Astrocyte (in vitro differentiated cells and primary cell): ENCODE measurements around the gene DIAPH3. TPM values are rescaled to one million over a fixed set of nuclear protein-coding genes. Genes with fewer than 3 reads are reported as not detected.

Experiments used
- DNase-seq: peaks from one replicate; pipeline ENCODE4 v3.0.0-alpha.2; 2010; ENCODE audit warnings: low read depth
- FAIRE-seq: peaks from 2 replicates; lab custom pipeline; 2011; peaks lifted over from hg19 to GRCh38; lab: Jason Lieb, UNC
- H2AFZ ChIP-seq: 2 replicates; pipeline ENCODE4 v1.6.0; 2012; ENCODE audit warnings: low read depth, low read length, inconsistent platforms
- H3K27ac ChIP-seq: 2 replicates; pipeline ENCODE4 v1.5.1; 2011; ENCODE audit warnings: low read depth, low read length, inconsistent platforms
- H3K27me3 ChIP-seq: 2 replicates; pipeline ENCODE4 v1.6.0; 2011; ENCODE audit warnings: low read length, inconsistent platforms; ENCODE audit not compliant: insufficient read depth
- H3K36me3 ChIP-seq: 2 replicates; pipeline ENCODE4 v1.5.1; 2011; ENCODE audit warnings: low read length, inconsistent platforms; ENCODE audit not compliant: insufficient read depth
- H3K4me1 ChIP-seq: 2 replicates; pipeline ENCODE4 v1.5.1; 2011; ENCODE audit warnings: low read length, inconsistent platforms; ENCODE audit not compliant: insufficient read depth
- H3K4me2 ChIP-seq: 2 replicates; pipeline ENCODE4 v1.6.0; 2012; ENCODE audit warnings: low read length, inconsistent platforms
- H3K4me3 ChIP-seq: 2 replicates; pipeline ENCODE4 v1.5.1; 2011; ENCODE audit warnings: low read depth, mild to moderate bottlenecking, low read length, inconsistent platforms; ENCODE audit not compliant: insufficient read depth
- H3K79me2 ChIP-seq: 2 replicates; pipeline ENCODE4 v1.6.0; 2012; ENCODE audit warnings: mild to moderate bottlenecking, low read length, inconsistent platforms; ENCODE audit not compliant: insufficient read depth
- H3K9ac ChIP-seq: 2 replicates; pipeline ENCODE4 v1.6.0; 2012; ENCODE audit warnings: mild to moderate bottlenecking, low read length, inconsistent platforms
- H3K9me3 ChIP-seq: 2 replicates; pipeline ENCODE4 v1.5.1; 2012; ENCODE audit warnings: low read depth, mild to moderate bottlenecking, low read length, inconsistent platforms; ENCODE audit not compliant: insufficient read depth
- H4K20me1 ChIP-seq: 2 replicates; pipeline ENCODE4 v1.6.0; 2012; ENCODE audit warnings: low read length, inconsistent platforms; ENCODE audit not compliant: insufficient read depth
- H3K27ac Mint-ChIP-seq: one replicate; pipeline ENCODE4 v1.8.0; 2021; ENCODE audit warnings: mild to moderate bottlenecking, mixed read lengths; ENCODE audit not compliant: unreplicated experiment
- H3K27me3 Mint-ChIP-seq: one replicate; pipeline ENCODE4 v1.8.0; 2021; ENCODE audit warnings: low read depth, mixed read lengths; ENCODE audit not compliant: unreplicated experiment
- H3K36me3 Mint-ChIP-seq: one replicate; pipeline ENCODE4 v1.8.0; 2021; ENCODE audit warnings: low read depth, mixed read lengths; ENCODE audit not compliant: unreplicated experiment
- H3K4me1 Mint-ChIP-seq: one replicate; pipeline ENCODE4 v1.8.0; 2021; ENCODE audit warnings: low read depth, mixed read lengths; ENCODE audit not compliant: unreplicated experiment
- H3K4me3 Mint-ChIP-seq: one replicate; pipeline ENCODE4 v1.8.0; 2021; ENCODE audit warnings: mild to moderate bottlenecking, moderate library complexity, mixed read lengths; ENCODE audit not compliant: unreplicated experiment
- H3K9me3 Mint-ChIP-seq: one replicate; pipeline ENCODE4 v1.8.0; 2021; ENCODE audit warnings: mild to moderate bottlenecking, mixed read lengths; ENCODE audit not compliant: unreplicated experiment
- EZH2 ChIP-seq: IDR thresholded peaks from 2 replicates; pipeline ENCODE4 v1.6.1; 2012; ENCODE audit warnings: mild to moderate bottlenecking, low read length, inconsistent platforms; ENCODE audit not compliant: insufficient read depth
- total RNA-seq: library from RNA; stranded (reverse); gene quantifications from 2 replicates; pipeline ENCODE4 v1.2.1, GENCODE V29; 2021
- TF ChIP-seq, protein P1 (sequence below): IDR thresholded peaks from 2 replicates; pipeline ENCODE4 v1.5.1; 2011; ENCODE audit warnings: low read depth, mild to moderate bottlenecking, inconsistent platforms, low read length, moderate library complexity; ENCODE audit not compliant: insufficient read depth

DIAPH3 gene
- total RNA-seq, 1 donor from 2014 or later = 19.0 TPM

DNA sequence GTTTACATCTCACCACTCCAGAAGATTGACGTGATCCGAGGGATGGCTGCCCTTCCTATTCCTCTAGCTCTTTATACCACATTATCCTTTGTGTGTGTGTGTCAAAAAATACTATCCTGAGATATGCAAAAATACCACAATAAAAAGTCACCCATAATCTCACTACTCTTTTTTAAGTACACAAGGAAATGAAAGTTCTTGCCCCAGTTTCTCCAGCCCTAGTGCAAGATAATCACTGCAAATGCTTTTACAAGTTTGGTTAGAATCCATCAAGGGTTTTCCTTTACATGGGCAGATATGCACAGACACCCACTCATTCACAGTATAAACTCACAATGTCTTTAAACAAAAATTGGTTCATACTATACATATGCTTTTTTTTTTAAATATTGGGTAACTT lies 89.3 kb downstream of the DIAPH3 start:
- no peaks in the 10 kb centered on the region for H3K9me3 Mint-ChIP-seq
- no peak overlapping the region for H3K9ac ChIP-seq
- no peak overlapping the region for H2AFZ ChIP-seq
- H3K4me1 Mint-ChIP-seq = peaks cover 4% of the 10 kb centered on the region
- no peak for TF ChIP-seq EZH2
- H3K4me3 ChIP-seq = no peak overlapping the region
- no peaks in the 10 kb centered on the region for H3K4me1 ChIP-seq
- H3K27ac Mint-ChIP-seq = no peak overlapping the region
- no peaks in the 10 kb centered on the region for H4K20me1 ChIP-seq
- no peak for DNase-seq
- peaks cover 2% of the 10 kb centered on the region for H3K36me3 Mint-ChIP-seq
- no peaks in the 10 kb centered on the region for H3K27me3 Mint-ChIP-seq
- peaks cover 25% of the 10 kb centered on the region for H3K79me2 ChIP-seq
- no peak overlapping the region for H3K27ac ChIP-seq
- no peak overlapping the region for H3K4me3 Mint-ChIP-seq
- H3K4me2 ChIP-seq = no peak overlapping the region
- no peaks in the 10 kb centered on the region for H3K27me3 ChIP-seq
- H3K9me3 ChIP-seq = peaks cover 2% of the 10 kb centered on the region
- no peak for FAIRE-seq
- no peaks in the 10 kb centered on the region for H3K36me3 ChIP-seq

- DNase-seq = no peak
- peaks cover 2% of the 10 kb centered on the region for H3K9me3 ChIP-seq
- no peak overlapping the region for H2AFZ ChIP-seq
- H3K79me2 ChIP-seq = no peaks in the 10 kb centered on the region
- Mint-ChIP-seq H3K4me3 (no peak overlapping the region), H3K9me3 (peaks cover 10% of the 10 kb centered on the region), H3K4me1 (no peaks in the 10 kb centered on the region), H3K36me3 (peaks cover 11% of the 10 kb centered on the region), H3K27me3 (no peaks in the 10 kb centered on the region), H3K27ac (no peak overlapping the region)
- no peaks in the 10 kb centered on the region for H4K20me1 ChIP-seq
- FAIRE-seq = no peak
- H3K9ac ChIP-seq = no peak overlapping the region
- no peak overlapping the region for H3K27ac ChIP-seq
- H3K4me2 ChIP-seq = no peak overlapping the region
- H3K36me3 ChIP-seq = no peaks in the 10 kb centered on the region
- no peak for TF ChIP-seq EZH2
- TF ChIP-seq, protein P1, sequence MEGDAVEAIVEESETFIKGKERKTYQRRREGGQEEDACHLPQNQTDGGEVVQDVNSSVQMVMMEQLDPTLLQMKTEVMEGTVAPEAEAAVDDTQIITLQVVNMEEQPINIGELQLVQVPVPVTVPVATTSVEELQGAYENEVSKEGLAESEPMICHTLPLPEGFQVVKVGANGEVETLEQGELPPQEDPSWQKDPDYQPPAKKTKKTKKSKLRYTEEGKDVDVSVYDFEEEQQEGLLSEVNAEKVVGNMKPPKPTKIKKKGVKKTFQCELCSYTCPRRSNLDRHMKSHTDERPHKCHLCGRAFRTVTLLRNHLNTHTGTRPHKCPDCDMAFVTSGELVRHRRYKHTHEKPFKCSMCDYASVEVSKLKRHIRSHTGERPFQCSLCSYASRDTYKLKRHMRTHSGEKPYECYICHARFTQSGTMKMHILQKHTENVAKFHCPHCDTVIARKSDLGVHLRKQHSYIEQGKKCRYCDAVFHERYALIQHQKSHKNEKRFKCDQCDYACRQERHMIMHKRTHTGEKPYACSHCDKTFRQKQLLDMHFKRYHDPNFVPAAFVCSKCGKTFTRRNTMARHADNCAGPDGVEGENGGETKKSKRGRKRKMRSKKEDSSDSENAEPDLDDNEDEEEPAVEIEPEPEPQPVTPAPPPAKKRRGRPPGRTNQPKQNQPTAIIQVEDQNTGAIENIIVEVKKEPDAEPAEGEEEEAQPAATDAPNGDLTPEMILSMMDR = no peak
- no peaks in the 10 kb centered on the region for H3K27me3 ChIP-seq
- H3K4me3 ChIP-seq = no peak overlapping the region
- no peaks in the 10 kb centered on the region for H3K4me1 ChIP-seq
These were observed 97.5 kb downstream of the DIAPH3 start for GRCh38 chr13:60066226-60066625.

DNA sequence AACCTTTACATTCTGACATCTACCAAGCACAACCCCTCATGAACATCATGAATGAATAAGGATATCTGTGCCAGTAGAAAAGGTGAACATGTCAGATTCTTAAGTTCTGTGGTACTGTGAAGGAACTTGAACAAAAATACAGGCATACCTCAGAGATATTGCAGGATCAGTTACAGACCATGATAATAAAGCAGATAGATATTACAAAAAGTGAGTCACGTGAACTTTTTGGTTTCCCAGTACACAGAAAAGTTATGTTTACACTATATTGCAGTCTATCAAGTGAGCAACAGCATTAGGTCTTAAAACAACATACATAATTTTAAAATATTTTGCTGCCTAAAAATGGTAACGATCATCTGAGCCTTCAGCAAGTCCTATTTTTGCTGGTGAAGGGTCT lies 101.2 kb downstream of the DIAPH3 start:
- peaks cover 1% of the 10 kb centered on the region for H3K79me2 ChIP-seq
- FAIRE-seq = no peak
- H3K9me3 Mint-ChIP-seq = peaks cover 3% of the 10 kb centered on the region
- no peaks in the 10 kb centered on the region for H3K27me3 ChIP-seq
- no peaks in the 10 kb centered on the region for H3K36me3 ChIP-seq
- no peaks in the 10 kb centered on the region for H3K27me3 Mint-ChIP-seq
- H3K4me2 ChIP-seq = no peak overlapping the region
- H3K27ac Mint-ChIP-seq = no peak overlapping the region
- H3K4me1 Mint-ChIP-seq = no peaks in the 10 kb centered on the region
- no peak for TF ChIP-seq EZH2
- TF ChIP-seq, protein P1 = no peak
- H3K4me3 ChIP-seq = no peak overlapping the region
- DNase-seq = no peak
- no peak overlapping the region for H3K4me3 Mint-ChIP-seq
- no peaks in the 10 kb centered on the region for H3K4me1 ChIP-seq
- no peak overlapping the region for H3K27ac ChIP-seq
- no peaks in the 10 kb centered on the region for H3K9me3 ChIP-seq
- no peak overlapping the region for H2AFZ ChIP-seq
- H3K9ac ChIP-seq = no peak overlapping the region
- H4K20me1 ChIP-seq = no peaks in the 10 kb centered on the region
- peaks cover 7% of the 10 kb centered on the region for H3K36me3 Mint-ChIP-seq
